ENCODE measurements around the gene NCOR1.

The NCOR1 gene

GRCh38 chr17:16190703-16191360 lies 24.5 kb downstream of the NCOR1 start:
- Histone ChIP-seq H3K14ac (ENCODE audit: low read length in 2 of 2) (no peak overlapping the region), H2BK5ac (ENCODE audit: low read depth, low read length, poor library complexity, severe bottlenecking) (no peak overlapping the region), H3K27me3 (ENCODE audit: control insufficient read depth in 1 of 2, insufficient read depth in 1 of 2, low read length in 2 of 2) (no peaks in the 10 kb centered on the region), H2BK12ac (ENCODE audit: low read length in 2 of 2) (no peak overlapping the region), H3K4ac (ENCODE audit: low read depth in 1 of 2, low read length in 2 of 2) (no peak overlapping the region), H3K4me3 (ENCODE audit: insufficient read depth in 1 of 2, low read depth in 1 of 2, low read length in 2 of 2) (no peak overlapping the region), H3K36me3 (ENCODE audit: control insufficient read depth in 1 of 2, insufficient read depth in 2 of 2, low read depth in 1 of 2, low read length in 2 of 2) (peaks cover 7 to 43% of the 10 kb centered on the region in 2 experiments), H3K79me1 (replicated peaks; ENCODE audit: low read length, poor library complexity, severe bottlenecking) (peaks cover 3% of the 10 kb centered on the region), H2BK120ac (ENCODE audit: low read depth, low read length) (no peak overlapping the region), H4K91ac (ENCODE audit: low read length) (no peak overlapping the region), H4K8ac (ENCODE audit: low read length) (no peak overlapping the region), H2AFZ (ENCODE audit: low read depth, low read length) (no peak overlapping the region), H3K4me2 (ENCODE audit: low read length, poor library complexity, severe bottlenecking) (no peak overlapping the region), H3K9ac (ENCODE audit: low read length) (no peak overlapping the region), H3K27ac (ENCODE audit: low read length, poor library complexity, severe bottlenecking) (no peak overlapping the region), H3K18ac (ENCODE audit: low read depth in 1 of 2, low read length in 2 of 2) (no peak overlapping the region), H2AK5ac (ENCODE audit: low read length, severe bottlenecking) (no peak overlapping the region), H3K23ac (ENCODE audit: low read length in 2 of 2) (no peak overlapping the region), H2BK15ac (ENCODE audit: low read depth, poor library complexity, severe bottlenecking) (no peak overlapping the region), H3K4me1 (ENCODE audit: control insufficient read depth, insufficient read depth, low read depth, low read length) (peaks cover 1% of the 10 kb centered on the region), H3K9me3 (ENCODE audit: control insufficient read depth, low read length) (no peaks in the 10 kb centered on the region)
- DNase-seq = no peak
- WGBS = 92% methylated on average over 4 of the region's 4 CpGs

GRCh38 chr17:16189791-16190348 lies 25.5 kb downstream of the NCOR1 start:
- Histone ChIP-seq H3K9ac (ENCODE audit: low read length) (peak overlapping the region; percentile 40), H2AFZ (ENCODE audit: low read depth, low read length) (no peak overlapping the region), H4K91ac (ENCODE audit: low read length) (no peak overlapping the region), H2BK12ac (ENCODE audit: low read length in 2 of 2) (no peak overlapping the region), H3K14ac (ENCODE audit: low read length in 2 of 2) (no peak overlapping the region), H3K27me3 (ENCODE audit: control insufficient read depth in 1 of 2, insufficient read depth in 1 of 2, low read length in 2 of 2) (no peaks in the 10 kb centered on the region), H3K23ac (ENCODE audit: low read length in 2 of 2) (no peak overlapping the region), H2BK120ac (ENCODE audit: low read depth, low read length) (no peak overlapping the region), H3K36me3 (ENCODE audit: control insufficient read depth in 1 of 2, insufficient read depth in 2 of 2, low read depth in 1 of 2, low read length in 2 of 2) (peaks cover 7 to 52% of the 10 kb centered on the region in 2 experiments), H3K4ac (ENCODE audit: low read depth in 1 of 2, low read length in 2 of 2) (no peak overlapping the region), H3K4me1 (ENCODE audit: control insufficient read depth, insufficient read depth, low read depth, low read length) (peaks cover 1% of the 10 kb centered on the region), H2BK15ac (ENCODE audit: low read depth, poor library complexity, severe bottlenecking) (no peak overlapping the region), H3K4me3 (ENCODE audit: insufficient read depth in 1 of 2, low read depth in 1 of 2, low read length in 2 of 2) (no peak overlapping the region), H3K27ac (ENCODE audit: low read length, poor library complexity, severe bottlenecking) (no peak overlapping the region), H3K79me1 (replicated peaks; ENCODE audit: low read length, poor library complexity, severe bottlenecking) (peaks cover 3% of the 10 kb centered on the region), H3K18ac (ENCODE audit: low read depth in 1 of 2, low read length in 2 of 2) (no peak overlapping the region), H2AK5ac (ENCODE audit: low read length, severe bottlenecking) (no peak overlapping the region), H3K9me3 (ENCODE audit: control insufficient read depth, low read length) (no peaks in the 10 kb centered on the region), H3K4me2 (ENCODE audit: low read length, poor library complexity, severe bottlenecking) (no peak overlapping the region), H2BK5ac (ENCODE audit: low read depth, low read length, poor library complexity, severe bottlenecking) (no peak overlapping the region), H4K8ac (ENCODE audit: low read length) (no peak overlapping the region)
- WGBS = 100% methylated on average over 2 of the region's 3 CpGs
- no peak for DNase-seq

DNA sequence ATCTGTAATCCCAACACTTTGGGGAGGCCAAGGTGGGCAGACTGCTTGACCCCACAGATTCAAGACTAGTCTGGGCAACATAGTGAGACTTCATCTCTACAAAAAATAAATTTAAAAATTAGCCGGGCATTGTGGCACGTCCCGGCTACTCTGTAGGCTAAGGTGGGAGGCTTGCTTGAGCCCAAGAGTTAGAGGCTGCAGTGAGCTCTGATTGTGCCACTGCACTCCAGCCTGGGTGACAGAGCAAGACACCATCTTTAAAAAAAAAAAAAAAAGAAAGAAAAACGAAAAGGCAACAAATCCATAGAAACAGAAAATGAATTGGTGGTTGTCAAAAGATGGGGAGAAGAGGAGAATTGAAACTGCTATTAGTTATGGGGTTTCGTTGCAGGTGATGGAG lies 27.7 kb downstream of the NCOR1 start:
- no peak overlapping the region for H2BK5ac ChIP-seq (ENCODE audit: low read depth, low read length, poor library complexity, severe bottlenecking)
- peaks cover 1% of the 10 kb centered on the region for H3K4me1 ChIP-seq (ENCODE audit: control insufficient read depth, insufficient read depth, low read depth, low read length)
- no peaks in the 10 kb centered on the region for H3K27me3 ChIP-seq (ENCODE audit: control insufficient read depth in 1 of 2, insufficient read depth in 1 of 2, low read length in 2 of 2)
- H3K27ac ChIP-seq (ENCODE audit: low read length, poor library complexity, severe bottlenecking) = no peak overlapping the region
- no peak overlapping the region for H2AFZ ChIP-seq (ENCODE audit: low read depth, low read length)
- WGBS = 91% methylated on average over 4 of the region's 5 CpGs
- DNase-seq = no peak
- H3K4ac ChIP-seq (ENCODE audit: low read depth in 1 of 2, low read length in 2 of 2) = no peak overlapping the region
- H3K9me3 ChIP-seq (ENCODE audit: control insufficient read depth, low read length) = no peaks in the 10 kb centered on the region
- no peak overlapping the region for H2BK15ac ChIP-seq (ENCODE audit: low read depth, poor library complexity, severe bottlenecking)
- H3K9ac ChIP-seq (ENCODE audit: low read length) = no peak overlapping the region
- H2AK5ac ChIP-seq (ENCODE audit: low read length, severe bottlenecking) = no peak overlapping the region
- no peak overlapping the region for H4K91ac ChIP-seq (ENCODE audit: low read length)
- H4K8ac ChIP-seq (ENCODE audit: low read length) = no peak overlapping the region
- no peak overlapping the region for H2BK12ac ChIP-seq (ENCODE audit: low read length in 2 of 2)
- peaks cover 3% of the 10 kb centered on the region for H3K79me1 ChIP-seq (replicated peaks; ENCODE audit: low read length, poor library complexity, severe bottlenecking)
- no peak overlapping the region for H3K23ac ChIP-seq (ENCODE audit: low read length in 2 of 2)
- no peak overlapping the region for H3K4me2 ChIP-seq (ENCODE audit: low read length, poor library complexity, severe bottlenecking)
- no peak overlapping the region for H3K18ac ChIP-seq (ENCODE audit: low read depth in 1 of 2, low read length in 2 of 2)
- no peak overlapping the region for H3K14ac ChIP-seq (ENCODE audit: low read length in 2 of 2)
- no peak overlapping the region for H2BK120ac ChIP-seq (ENCODE audit: low read depth, low read length)
- no peak overlapping the region for H3K4me3 ChIP-seq (ENCODE audit: insufficient read depth in 1 of 2, low read depth in 1 of 2, low read length in 2 of 2)
- H3K36me3 ChIP-seq (ENCODE audit: control insufficient read depth in 1 of 2, insufficient read depth in 2 of 2, low read depth in 1 of 2, low read length in 2 of 2) = peaks cover 4 to 51% of the 10 kb centered on the region in 2 experiments

DNA sequence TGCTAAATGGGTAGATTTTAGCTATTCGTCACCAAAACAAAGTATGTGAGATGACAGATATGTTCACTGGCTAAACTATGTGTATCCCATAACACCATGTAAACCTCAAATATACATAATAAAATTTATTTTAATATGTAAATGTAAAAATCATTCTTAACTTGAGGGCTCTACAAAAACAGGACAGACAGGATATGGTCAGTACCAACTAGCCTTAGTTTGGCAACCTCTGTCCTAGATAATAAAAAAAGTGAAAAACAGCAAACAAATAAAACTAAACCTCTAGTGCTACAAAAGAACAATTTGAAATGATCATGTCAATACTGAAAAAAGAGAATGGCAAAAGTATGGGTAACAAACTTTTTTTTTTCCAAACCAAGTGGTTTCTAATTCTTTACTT lies 33.8 kb downstream of the NCOR1 start:
- H2BK120ac ChIP-seq (ENCODE audit: low read depth, low read length) = no peak overlapping the region
- H3K14ac ChIP-seq (ENCODE audit: low read length in 2 of 2) = no peak overlapping the region
- no peak overlapping the region for H2BK12ac ChIP-seq (ENCODE audit: low read length in 2 of 2)
- no peak overlapping the region for H4K8ac ChIP-seq (ENCODE audit: low read length)
- H2AK5ac ChIP-seq (ENCODE audit: low read length, severe bottlenecking) = no peak overlapping the region
- H3K4me1 ChIP-seq (ENCODE audit: control insufficient read depth, insufficient read depth, low read depth, low read length) = peaks cover 1% of the 10 kb centered on the region
- H4K91ac ChIP-seq (ENCODE audit: low read length) = no peak overlapping the region
- no peak overlapping the region for H3K4me3 ChIP-seq (ENCODE audit: insufficient read depth in 1 of 2, low read depth in 1 of 2, low read length in 2 of 2)
- no peak overlapping the region for H3K4ac ChIP-seq (ENCODE audit: low read depth in 1 of 2, low read length in 2 of 2)
- H3K36me3 ChIP-seq (ENCODE audit: control insufficient read depth in 1 of 2, insufficient read depth in 2 of 2, low read depth in 1 of 2, low read length in 2 of 2) = peaks cover 3 to 40% of the 10 kb centered on the region in 2 experiments
- no peak overlapping the region for H3K18ac ChIP-seq (ENCODE audit: low read depth in 1 of 2, low read length in 2 of 2)
- H3K27me3 ChIP-seq (ENCODE audit: control insufficient read depth in 1 of 2, insufficient read depth in 1 of 2, low read length in 2 of 2) = no peaks in the 10 kb centered on the region
- no CpG with 5 or more reads among the region's 1 CpG for WGBS
- no peak for DNase-seq
- no peak overlapping the region for H3K9ac ChIP-seq (ENCODE audit: low read length)
- no peak overlapping the region for H3K23ac ChIP-seq (ENCODE audit: low read length in 2 of 2)
- H2BK15ac ChIP-seq (ENCODE audit: low read depth, poor library complexity, severe bottlenecking) = no peak overlapping the region
- H2AFZ ChIP-seq (ENCODE audit: low read depth, low read length) = no peak overlapping the region
- peaks cover 2% of the 10 kb centered on the region for H3K9me3 ChIP-seq (ENCODE audit: control insufficient read depth, low read length)
- no peak overlapping the region for H3K4me2 ChIP-seq (ENCODE audit: low read length, poor library complexity, severe bottlenecking)
- no peak overlapping the region for H3K27ac ChIP-seq (ENCODE audit: low read length, poor library complexity, severe bottlenecking)
- peaks cover 4% of the 10 kb centered on the region for H3K79me1 ChIP-seq (replicated peaks; ENCODE audit: low read length, poor library complexity, severe bottlenecking)
- H2BK5ac ChIP-seq (ENCODE audit: low read depth, low read length, poor library complexity, severe bottlenecking) = no peak overlapping the region

Data from mesenchymal stem cell (in vitro differentiated cells and primary cell).